ENCODE data around the gene GRIK1. TPM values are rescaled to one million over a fixed set of nuclear protein-coding genes. Genes with fewer than 3 reads are reported as not detected.

GRIK1 gene
- polyA plus RNA-seq, 1 donor from 2014 or later: 8.7 TPM

GRCh38 chr21:29786496-29787360, 153.1 kb downstream of the GRIK1 start:
- no peak overlapping the region for H3K27ac ChIP-seq (ENCODE audit: low read length)
- H3K79me2 ChIP-seq (replicated peaks; ENCODE audit: insufficient read depth, low read length): no peaks in the 10 kb centered on the region
- no peak for TF ChIP-seq TAF1 (IDR thresholded peaks at IDR 0.05; ENCODE audit: low read depth)

GRCh38 chr21:29777160-29777559, 162.6 kb downstream of the GRIK1 start:
- H3K4me3 ChIP-seq (ENCODE audit: low read length): no peak overlapping the region
- H3F3A ChIP-seq (ENCODE audit: insufficient read depth, low read length, poor library complexity, severe bottlenecking): no peaks in the 10 kb centered on the region
- no peaks in the 10 kb centered on the region for H3K9me2 ChIP-seq (ENCODE audit: insufficient read depth, low read length)
- no peaks in the 10 kb centered on the region for H3K27me3 ChIP-seq (ENCODE audit: insufficient read depth, low read depth, low read length)
- no peak overlapping the region for H3K4me2 ChIP-seq (ENCODE audit: low read length)
- no peak for TF ChIP-seq MXI1 (conservative IDR thresholded peaks at IDR 0.05; ENCODE audit: poor library complexity, severe bottlenecking)
- no peak for TF ChIP-seq TAF1 (IDR thresholded peaks at IDR 0.05; ENCODE audit: low read depth)
- no peaks in the 10 kb centered on the region for H3K36me3 ChIP-seq (ENCODE audit: insufficient read depth, low read length)
- H2AFZ ChIP-seq (ENCODE audit: low read depth, low read length): no peak overlapping the region
- no peak overlapping the region for H3K9ac ChIP-seq (ENCODE audit: low read length)
- no peaks in the 10 kb centered on the region for H4K20me1 ChIP-seq (ENCODE audit: insufficient read depth)
- no peak overlapping the region for H3K27ac ChIP-seq (ENCODE audit: low read length)
- H3K9me3 ChIP-seq (ENCODE audit: low read length): no peaks in the 10 kb centered on the region
- H3K79me2 ChIP-seq (replicated peaks; ENCODE audit: insufficient read depth, low read length): no peaks in the 10 kb centered on the region

More at GRCh38 chr21:29786496-29787360, 153.1 kb downstream of the GRIK1 start:
- Histone ChIP-seq H3K4me3 (ENCODE audit: low read length) (no peak overlapping the region), H3K9me3 (ENCODE audit: low read length) (no peaks in the 10 kb centered on the region), H4K20me1 (ENCODE audit: insufficient read depth) (no peaks in the 10 kb centered on the region), H2AFZ (ENCODE audit: low read depth, low read length) (no peak overlapping the region), H3K9ac (ENCODE audit: low read length) (no peak overlapping the region), H3F3A (ENCODE audit: insufficient read depth, low read length, poor library complexity, severe bottlenecking) (no peaks in the 10 kb centered on the region), H3K9me2 (ENCODE audit: insufficient read depth, low read length) (no peaks in the 10 kb centered on the region), H3K36me3 (ENCODE audit: insufficient read depth, low read length) (no peaks in the 10 kb centered on the region), H3K4me2 (ENCODE audit: low read length) (no peak overlapping the region), H3K27me3 (ENCODE audit: insufficient read depth, low read depth, low read length) (no peaks in the 10 kb centered on the region)

- Histone ChIP-seq H2AFZ (ENCODE audit: low read depth, low read length) (no peak overlapping the region), H3K27me3 (ENCODE audit: insufficient read depth, low read depth, low read length) (no peaks in the 10 kb centered on the region), H3K9me2 (ENCODE audit: insufficient read depth, low read length) (no peaks in the 10 kb centered on the region), H3K36me3 (ENCODE audit: insufficient read depth, low read length) (no peaks in the 10 kb centered on the region), H3K9ac (ENCODE audit: low read length) (no peak overlapping the region), H3K9me3 (ENCODE audit: low read length) (no peaks in the 10 kb centered on the region), H3K4me3 (ENCODE audit: low read length) (no peak overlapping the region), H3K4me2 (ENCODE audit: low read length) (no peak overlapping the region), H3F3A (ENCODE audit: insufficient read depth, low read length, poor library complexity, severe bottlenecking) (no peaks in the 10 kb centered on the region), H4K20me1 (ENCODE audit: insufficient read depth) (no peaks in the 10 kb centered on the region), H3K27ac (ENCODE audit: low read length) (no peak overlapping the region), H3K79me2 (replicated peaks; ENCODE audit: insufficient read depth, low read length) (no peaks in the 10 kb centered on the region)
- TF ChIP-seq SMC3 (conservative IDR thresholded peaks at IDR 0.05; ENCODE audit: poor library complexity) (no peak), RAD21 (conservative IDR thresholded peaks at IDR 0.05) (no peak)
Observed at GRCh38 chr21:29775462-29775861, 164.3 kb downstream of the GRIK1 start.

- Histone ChIP-seq H2AFZ (ENCODE audit: low read depth, low read length) (no peak overlapping the region), H3K4me3 (ENCODE audit: low read length) (no peak overlapping the region), H3K9me2 (ENCODE audit: insufficient read depth, low read length) (no peaks in the 10 kb centered on the region), H3K9ac (ENCODE audit: low read length) (no peak overlapping the region), H3K36me3 (ENCODE audit: insufficient read depth, low read length) (no peaks in the 10 kb centered on the region), H3K9me3 (ENCODE audit: low read length) (no peaks in the 10 kb centered on the region), H3F3A (ENCODE audit: insufficient read depth, low read length, poor library complexity, severe bottlenecking) (no peaks in the 10 kb centered on the region), H3K27ac (ENCODE audit: low read length) (no peak overlapping the region), H3K27me3 (ENCODE audit: insufficient read depth, low read depth, low read length) (no peaks in the 10 kb centered on the region), H3K4me2 (ENCODE audit: low read length) (no peak overlapping the region), H4K20me1 (ENCODE audit: insufficient read depth) (no peaks in the 10 kb centered on the region), H3K79me2 (replicated peaks; ENCODE audit: insufficient read depth, low read length) (no peaks in the 10 kb centered on the region)
- TF ChIP-seq EP300 (conservative IDR thresholded peaks at IDR 0.05; ENCODE audit: poor library complexity, severe bottlenecking) (no peak), MXI1 (conservative IDR thresholded peaks at IDR 0.05; ENCODE audit: poor library complexity, severe bottlenecking) (no peak), EZH2 (IDR thresholded peaks at IDR 0.05; ENCODE audit: borderline replicate concordance, insufficient read depth, low read length, poor library complexity, severe bottlenecking) (no peak), SMC3 (conservative IDR thresholded peaks at IDR 0.05; ENCODE audit: poor library complexity) (no peak), TAF1 (IDR thresholded peaks at IDR 0.05; ENCODE audit: low read depth) (no peak), CTCF (IDR thresholded peaks at IDR 0.05; ENCODE audit: poor library complexity, severe bottlenecking) (no peak), REST (IDR thresholded peaks at IDR 0.05; ENCODE audit: borderline replicate concordance) (no peak), RAD21 (conservative IDR thresholded peaks at IDR 0.05) (no peak), POLR2AphosphoS5 (IDR thresholded peaks at IDR 0.05) (no peak)
Observed at GRCh38 chr21:29771491-29772066, 168.2 kb downstream of the GRIK1 start.
